Renal cortical epithelial cell (primary cell): Measurements from ENCODE around the gene RNASE1. TPM values are rescaled to one million over a fixed set of nuclear protein-coding genes. Genes with fewer than 3 reads are reported as not detected.
"Not testable (repeated sequence)": the region's sequence is repeated elsewhere in the genome, so short reads cannot be mapped to it uniquely, and the experiment has no call there.

Experiments
- DNase-seq: peaks from one replicate; pipeline ENCODE4 v3.0.0-alpha.2; 2011; ENCODE audit warnings: low read depth
- total RNA-seq: library from RNA; depleted of rRNA; stranded (reverse); fragments of >200 nt; gene quantifications from 2 replicates; pipeline ENCODE4 v1.2.3, GENCODE V29; 2014

The RNASE1 gene
- total RNA-seq = 0.52 TPM in 1 of 2 replicates, not detected in the other

- no peak for DNase-seq
Observed at GRCh38 chr14:20802341-20803084, at the start of gene RNASE1. TSS of gene RNASE1 (minus strand) at chr14:20802844. CDS start at chr14:20802068, 776 bp downstream.

GRCh38 chr14:20848955-20849570 lies 46.4 kb upstream of the RNASE1 start:
- DNase-seq = no peak

- peak; percentile 73 for DNase-seq
Observed at GRCh38 chr14:20848316-20848954, 45.8 kb upstream of the RNASE1 start.

GRCh38 chr14:20846560-20846959 lies 43.9 kb upstream of the RNASE1 start:
- no peak for DNase-seq

GRCh38 chr14:20841096-20841495 lies 38.5 kb upstream of the RNASE1 start:
- DNase-seq = no peak

- no peak for DNase-seq
Observed at GRCh38 chr14:20837831-20838230, 35.2 kb upstream of the RNASE1 start.

- peak; percentile 52 for DNase-seq
Observed at GRCh38 chr14:20836668-20837338, 34.2 kb upstream of the RNASE1 start.

- no peak for DNase-seq
Observed at GRCh38 chr14:20834899-20835298, 32.3 kb upstream of the RNASE1 start.

GRCh38 chr14:20830831-20831230 lies 28.2 kb upstream of the RNASE1 start:
- DNase-seq = no peak

- not testable (repeated sequence) for DNase-seq
Observed at GRCh38 chr14:20828024-20828694, 25.5 kb upstream of the RNASE1 start.

- DNase-seq = no peak
Observed at GRCh38 chr14:20827326-20827725, 24.7 kb upstream of the RNASE1 start.

GRCh38 chr14:20826666-20827065 lies 24.0 kb upstream of the RNASE1 start:
- peak; percentile 30 for DNase-seq

GRCh38 chr14:20823859-20824258 lies 21.2 kb upstream of the RNASE1 start:
- no peak for DNase-seq

- peak; percentile 16 for DNase-seq
Observed at GRCh38 chr14:20821521-20822108, 19.0 kb upstream of the RNASE1 start.

- no peak for DNase-seq
Observed at GRCh38 chr14:20820063-20820904, 17.6 kb upstream of the RNASE1 start.

- no peak for DNase-seq
Observed at GRCh38 chr14:20818861-20819260, 16.2 kb upstream of the RNASE1 start.

- DNase-seq = not testable (repeated sequence)
Observed at GRCh38 chr14:20815946-20816345, 13.3 kb upstream of the RNASE1 start.

GRCh38 chr14:20811986-20812975 lies 9.6 kb upstream of the RNASE1 start:
- DNase-seq = no peak

GRCh38 chr14:20809917-20810316 lies 7.3 kb upstream of the RNASE1 start:
- no peak for DNase-seq
